Osteoblast (primary cell): ENCODE data around the gene EPYC. TPM values are rescaled to one million over a fixed set of nuclear protein-coding genes. Genes with fewer than 3 reads are reported as not detected.
"Not testable (repeated sequence)": the region's sequence is repeated elsewhere in the genome, so short reads cannot be mapped to it uniquely, and the experiment has no call there.

Source experiments
- DNase-seq: peaks from one replicate; pipeline ENCODE4 v3.0.0; 2011; ENCODE audit warnings: low spot score, mixed read lengths; ENCODE audit not compliant: insufficient read length; ENCODE audit errors: missing footprints
- H2AFZ ChIP-seq: 2 replicates; pipeline ENCODE4 v1.6.0; 2011; ENCODE audit warnings: mild to moderate bottlenecking, low read length
- H3K27ac ChIP-seq: 2 replicates; pipeline ENCODE4 v1.5.1; 2011; ENCODE audit warnings: mild to moderate bottlenecking, low read depth, low read length, moderate library complexity
- H3K27me3 ChIP-seq: 2 replicates; pipeline ENCODE4 v1.6.0; 2012; ENCODE audit warnings: mild to moderate bottlenecking, control low read depth, inconsistent platforms, low read length, moderate library complexity; ENCODE audit not compliant: insufficient read depth
- H3K36me3 ChIP-seq: 2 replicates; pipeline ENCODE4 v1.5.1; 2011; ENCODE audit warnings: mild to moderate bottlenecking, low read length, control low read depth, moderate library complexity; ENCODE audit not compliant: insufficient read depth
- H3K4me1 ChIP-seq: 2 replicates; pipeline ENCODE4 v1.5.1; 2011; ENCODE audit warnings: mild to moderate bottlenecking, low read length, control low read depth, moderate library complexity; ENCODE audit not compliant: insufficient read depth
- H3K4me2 ChIP-seq: 2 replicates; pipeline ENCODE4 v1.6.0; 2011; ENCODE audit warnings: mild to moderate bottlenecking, low read length; ENCODE audit not compliant: insufficient read depth
- H3K4me3 ChIP-seq: fragments of 200-600 bp; sonication (generic); 3 replicates; pipeline ENCODE4 v1.5.1; 2012; ENCODE audit warnings: mild to moderate bottlenecking, low read length, inconsistent platforms; ENCODE audit not compliant: insufficient read depth
- H3K79me2 ChIP-seq: 2 replicates; pipeline ENCODE4 v1.6.0; 2012; ENCODE audit warnings: mild to moderate bottlenecking, low read length, control low read depth, inconsistent platforms; ENCODE audit not compliant: insufficient read depth
- H3K9me3 ChIP-seq: 2 replicates; pipeline ENCODE4 v1.5.1; 2011; ENCODE audit warnings: low read depth, low read length, control low read depth
- H4K20me1 ChIP-seq: 2 replicates; pipeline ENCODE4 v1.6.0; 2012; ENCODE audit warnings: mild to moderate bottlenecking, low read length, control low read depth; ENCODE audit not compliant: insufficient read depth
- CTCF ChIP-seq: IDR thresholded peaks from 2 replicates; pipeline ENCODE4 v1.5.1; 2011; ENCODE audit warnings: mild to moderate bottlenecking, low read depth, low read length, moderate library complexity; ENCODE audit errors: extremely low read depth
- total RNA-seq: library from RNA; depleted of rRNA; stranded (reverse); fragments of >200 nt; gene quantifications from 2 replicates; pipeline ENCODE4 v1.2.3, GENCODE V29; 2012

Gene EPYC
- total RNA-seq, 1 donor: 1.8 TPM

GRCh38 chr12:90987101-90987500 is 17.7 kb downstream of the EPYC start:
- Histone ChIP-seq H3K27ac (no peak overlapping the region), H4K20me1 (no peaks in the 10 kb centered on the region), H3K27me3 (no peaks in the 10 kb centered on the region), H3K79me2 (no peaks in the 10 kb centered on the region), H2AFZ (no peak overlapping the region), H3K4me1 (peaks cover 5% of the 10 kb centered on the region), H3K36me3 (no peaks in the 10 kb centered on the region), H3K9me3 (peaks cover 5% of the 10 kb centered on the region), H3K4me3 (no peak overlapping the region), H3K4me2 (no peak overlapping the region)
- TF ChIP-seq CTCF: no peak
- DNase-seq: no peak

- not testable (repeated sequence) for H3K4me3 ChIP-seq, DNase-seq
Observed at GRCh38 chr12:90985331-90985730, 19.4 kb downstream of the EPYC start.

GRCh38 chr12:90984114-90984513 is 20.7 kb downstream of the EPYC start:
- Histone ChIP-seq H3K4me2 (no peak overlapping the region), H3K4me1 (no peaks in the 10 kb centered on the region), H3K4me3 (no peak overlapping the region), H3K79me2 (no peaks in the 10 kb centered on the region), H3K9me3 (peaks cover 5% of the 10 kb centered on the region), H3K27ac (no peak overlapping the region), H3K27me3 (no peaks in the 10 kb centered on the region), H3K36me3 (no peaks in the 10 kb centered on the region), H4K20me1 (no peaks in the 10 kb centered on the region), H2AFZ (no peak overlapping the region)
- TF ChIP-seq CTCF: no peak
- no peak for DNase-seq

More at GRCh38 chr12:90985331-90985730, 19.4 kb downstream of the EPYC start:
- not testable (repeated sequence) for H3K79me2 ChIP-seq, H3K36me3 ChIP-seq, H2AFZ ChIP-seq, H3K4me2 ChIP-seq, H3K9me3 ChIP-seq, H4K20me1 ChIP-seq, H3K27ac ChIP-seq, H3K27me3 ChIP-seq, H3K4me1 ChIP-seq

- H4K20me1 ChIP-seq: no peaks in the 10 kb centered on the region
- H3K79me2 ChIP-seq: no peaks in the 10 kb centered on the region
Observed at GRCh38 chr12:90982170-90982569, 22.6 kb downstream of the EPYC start.

More at GRCh38 chr12:90982170-90982569, 22.6 kb downstream of the EPYC start:
- Histone ChIP-seq H3K4me1 (peaks cover 11% of the 10 kb centered on the region), H2AFZ (no peak overlapping the region), H3K27me3 (no peaks in the 10 kb centered on the region), H3K4me2 (no peak overlapping the region), H3K27ac (no peak overlapping the region), H3K9me3 (peaks cover 5% of the 10 kb centered on the region), H3K36me3 (no peaks in the 10 kb centered on the region), H3K4me3 (no peak overlapping the region)
- no peak for TF ChIP-seq CTCF
- no peak for DNase-seq
